Measurements from ENCODE around the gene CYP2U1.

The CYP2U1 gene

DNA sequence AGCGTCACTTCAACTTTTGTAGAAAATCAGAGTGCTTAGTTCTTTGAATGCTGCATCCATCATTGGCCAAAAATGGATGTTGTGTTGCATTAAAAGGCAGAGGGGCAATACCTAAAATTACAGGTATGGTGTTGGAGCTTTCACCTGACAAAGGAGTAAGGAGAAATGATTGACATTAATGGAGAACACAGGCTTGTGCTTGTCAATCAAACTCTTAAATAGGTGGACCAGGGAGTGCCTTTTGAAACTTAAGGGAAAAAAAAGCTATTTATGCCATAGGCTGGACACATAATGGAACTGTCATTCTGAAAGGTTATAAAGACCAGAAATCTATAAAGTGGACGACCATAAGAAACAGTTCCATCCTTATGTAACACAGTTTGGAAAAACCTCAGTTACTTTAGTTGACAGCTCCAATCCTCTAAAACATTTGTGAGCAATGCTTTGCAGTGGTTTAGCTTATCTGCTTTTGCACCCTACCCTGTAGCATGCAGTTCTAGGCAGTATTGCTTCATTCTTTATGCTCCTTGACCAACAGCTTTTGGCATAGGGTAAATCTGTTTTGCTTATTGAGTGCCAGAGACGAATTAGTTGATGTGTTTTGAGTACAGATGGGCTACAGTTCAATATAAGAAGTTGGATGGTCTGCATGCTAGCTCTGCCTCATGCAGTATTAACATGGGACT is 60.7 kb downstream of the CYP2U1 start:
- DNase-seq (ENCODE audit: low spot score) = no peak
- TF ChIP-seq, protein P1, sequence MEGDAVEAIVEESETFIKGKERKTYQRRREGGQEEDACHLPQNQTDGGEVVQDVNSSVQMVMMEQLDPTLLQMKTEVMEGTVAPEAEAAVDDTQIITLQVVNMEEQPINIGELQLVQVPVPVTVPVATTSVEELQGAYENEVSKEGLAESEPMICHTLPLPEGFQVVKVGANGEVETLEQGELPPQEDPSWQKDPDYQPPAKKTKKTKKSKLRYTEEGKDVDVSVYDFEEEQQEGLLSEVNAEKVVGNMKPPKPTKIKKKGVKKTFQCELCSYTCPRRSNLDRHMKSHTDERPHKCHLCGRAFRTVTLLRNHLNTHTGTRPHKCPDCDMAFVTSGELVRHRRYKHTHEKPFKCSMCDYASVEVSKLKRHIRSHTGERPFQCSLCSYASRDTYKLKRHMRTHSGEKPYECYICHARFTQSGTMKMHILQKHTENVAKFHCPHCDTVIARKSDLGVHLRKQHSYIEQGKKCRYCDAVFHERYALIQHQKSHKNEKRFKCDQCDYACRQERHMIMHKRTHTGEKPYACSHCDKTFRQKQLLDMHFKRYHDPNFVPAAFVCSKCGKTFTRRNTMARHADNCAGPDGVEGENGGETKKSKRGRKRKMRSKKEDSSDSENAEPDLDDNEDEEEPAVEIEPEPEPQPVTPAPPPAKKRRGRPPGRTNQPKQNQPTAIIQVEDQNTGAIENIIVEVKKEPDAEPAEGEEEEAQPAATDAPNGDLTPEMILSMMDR (IDR thresholded peaks at IDR 0.05; ENCODE audit: borderline replicate concordance, control extremely low read depth, extremely low read depth, insufficient read depth, missing control alignments) = no peak
- in situ Hi-C loops (cut with MboI; ENCODE audit: low sequenced_read_pairs, unreplicated experiment) = no loop called here

DNA sequence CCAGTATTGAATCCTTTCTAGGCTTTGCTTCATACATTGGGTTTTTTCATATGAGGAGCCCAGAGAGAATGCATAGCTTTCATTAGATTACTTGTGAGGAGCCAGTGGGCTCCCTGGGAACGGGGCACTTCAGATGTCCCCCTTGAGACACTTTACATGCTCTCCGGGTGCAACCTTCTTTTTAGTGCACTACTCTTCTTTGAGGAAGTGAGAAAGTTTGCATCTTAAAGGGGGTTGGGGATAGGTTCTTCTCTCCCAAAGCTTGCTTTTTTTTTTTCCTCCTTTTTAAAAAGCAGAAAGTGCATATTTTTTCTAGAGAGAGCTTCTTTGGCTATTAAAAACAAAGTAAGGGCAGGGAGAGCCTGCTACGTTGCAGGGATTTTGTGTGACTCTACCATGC is 62.6 kb downstream of the CYP2U1 start:
- TF ChIP-seq, protein P1 (IDR thresholded peaks at IDR 0.05; ENCODE audit: borderline replicate concordance, control extremely low read depth, extremely low read depth, insufficient read depth, missing control alignments) = no peak
- in situ Hi-C loops (cut with MboI; ENCODE audit: low sequenced_read_pairs, unreplicated experiment) = no loop called here
- peak; percentile 51 for DNase-seq (ENCODE audit: low spot score)

DNA sequence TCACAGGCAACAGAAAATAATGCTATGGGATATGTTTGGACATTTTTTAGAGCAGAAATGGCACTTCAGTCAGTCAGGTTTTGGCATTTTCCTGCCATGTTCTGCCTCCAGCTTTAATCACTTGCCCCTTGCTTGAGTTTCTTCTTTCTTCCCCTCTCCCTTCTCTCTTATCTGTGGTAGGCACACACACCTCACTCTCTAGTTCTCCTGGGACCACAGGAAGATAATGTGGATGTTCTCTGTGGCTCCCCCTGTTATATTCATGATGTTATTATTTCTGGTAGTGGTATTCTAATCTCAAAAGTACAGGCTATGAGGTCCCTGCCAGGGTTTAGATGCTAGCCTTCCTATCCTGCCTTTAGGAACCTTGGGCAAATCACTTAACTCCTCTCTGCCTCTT is 63.5 kb downstream of the CYP2U1 start:
- DNase-seq (ENCODE audit: low spot score) = no peak
- TF ChIP-seq, protein P1 (IDR thresholded peaks at IDR 0.05; ENCODE audit: borderline replicate concordance, control extremely low read depth, extremely low read depth, insufficient read depth, missing control alignments) = no peak
- in situ Hi-C loops (cut with MboI; ENCODE audit: low sequenced_read_pairs, unreplicated experiment) = no loop called here

DNA sequence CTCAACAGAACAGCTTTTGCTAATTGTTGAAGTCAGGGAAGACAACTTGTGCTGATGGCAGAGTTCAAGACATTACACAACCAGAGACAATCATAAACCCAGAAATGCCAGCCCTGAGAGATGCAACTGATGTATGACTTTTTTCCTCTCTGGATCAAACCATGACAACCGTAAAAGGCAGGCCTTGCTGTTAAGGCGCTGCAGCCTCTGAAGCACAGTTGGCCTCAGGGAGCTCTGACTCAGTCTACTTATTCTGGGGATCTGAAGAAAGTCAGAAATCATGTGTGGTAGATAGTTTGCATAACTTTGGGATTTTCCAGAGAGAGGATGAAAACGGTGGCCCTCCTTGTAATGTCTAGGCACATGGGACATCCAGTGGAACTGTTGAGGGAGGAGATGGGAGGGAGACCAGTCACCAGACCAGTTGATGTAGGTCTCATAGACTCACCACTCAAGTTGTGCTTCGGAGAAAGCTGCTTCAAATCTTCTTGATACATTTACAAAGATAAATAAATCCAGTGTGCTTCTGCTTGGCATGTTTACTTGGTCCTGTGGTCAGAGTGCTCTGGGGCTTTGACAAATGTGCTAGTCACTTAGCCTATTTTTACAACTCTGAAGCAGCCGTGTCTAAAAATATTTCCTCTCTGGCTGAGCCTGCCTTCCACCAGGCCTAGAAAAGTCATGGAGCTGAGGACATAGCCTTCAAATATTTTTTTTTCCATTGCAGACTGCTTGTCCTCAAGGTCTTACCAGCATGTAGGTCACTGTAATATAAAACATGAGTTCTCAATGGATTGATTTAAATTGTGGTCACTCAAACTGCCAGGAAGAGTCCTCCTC is 65.8 kb downstream of the CYP2U1 start:
- no peak for DNase-seq (ENCODE audit: low spot score)
- TF ChIP-seq, protein P1 (IDR thresholded peaks at IDR 0.05; ENCODE audit: borderline replicate concordance, control extremely low read depth, extremely low read depth, insufficient read depth, missing control alignments) = no peak
- in situ Hi-C loops (cut with MboI; ENCODE audit: low sequenced_read_pairs, unreplicated experiment) = no loop called here

DNA sequence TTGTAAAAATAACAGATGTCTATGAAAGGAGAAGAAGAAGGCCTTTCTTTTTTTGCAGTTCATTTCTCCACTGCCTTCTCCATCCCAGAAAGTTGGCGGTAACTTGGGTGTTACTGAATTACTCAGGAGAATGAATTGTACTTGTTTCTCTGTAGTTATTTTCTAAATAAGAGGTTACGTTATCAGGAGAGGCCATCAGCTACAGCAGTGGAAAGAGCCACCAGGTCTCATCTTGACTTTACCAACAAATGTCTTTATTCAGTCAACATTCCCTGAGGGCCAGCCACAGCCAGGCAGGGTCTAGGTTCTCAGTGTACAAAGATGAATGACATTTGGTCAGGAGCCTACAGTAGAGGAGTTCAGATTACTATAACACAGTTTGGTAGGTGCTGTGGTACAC is 66.4 kb downstream of the CYP2U1 start:
- in situ Hi-C loops (cut with MboI; ENCODE audit: low sequenced_read_pairs, unreplicated experiment) = no loop called here
- TF ChIP-seq, protein P1 (IDR thresholded peaks at IDR 0.05; ENCODE audit: borderline replicate concordance, control extremely low read depth, extremely low read depth, insufficient read depth, missing control alignments) = no peak
- no peak for DNase-seq (ENCODE audit: low spot score)

DNA sequence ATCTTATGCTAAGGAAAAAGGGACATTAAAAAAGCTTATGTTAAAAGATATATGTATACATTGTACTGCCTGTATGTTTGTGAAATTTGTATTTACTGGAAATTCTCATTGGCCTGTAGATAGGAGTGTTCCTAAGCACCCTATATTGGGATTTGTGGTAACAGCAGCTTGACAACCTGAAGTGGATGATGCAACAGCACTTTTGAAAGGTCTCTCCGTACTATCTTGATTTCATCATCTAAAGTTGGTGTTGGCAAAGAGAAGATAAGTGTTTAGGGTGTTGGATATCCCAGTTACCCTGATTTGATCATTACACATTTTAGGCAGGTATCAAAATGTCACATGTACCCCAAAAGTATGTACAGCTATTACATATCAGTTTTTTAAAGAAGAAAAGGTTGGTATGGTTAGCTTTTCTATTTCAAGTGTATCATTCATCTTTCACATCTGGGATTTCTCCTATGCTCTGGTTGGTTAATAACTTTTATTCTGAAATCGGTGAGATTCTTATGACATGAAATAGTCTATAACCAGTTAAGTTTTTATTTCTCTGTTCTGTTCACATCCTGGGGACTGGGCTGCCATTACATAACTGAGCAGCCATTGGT is 68.7 kb downstream of the CYP2U1 start:
- TF ChIP-seq, protein P1 (IDR thresholded peaks at IDR 0.05; ENCODE audit: borderline replicate concordance, control extremely low read depth, extremely low read depth, insufficient read depth, missing control alignments) = no peak
- in situ Hi-C loops (cut with MboI; ENCODE audit: low sequenced_read_pairs, unreplicated experiment) = no loop called here
- DNase-seq (ENCODE audit: low spot score) = no peak

Data from GM13976 (cell line).